SW 1271 (cell line): ENCODE data around the gene LOXHD1.

Source experiments
- DNase-seq, 2 experiments: peaks; one replicate each; lab custom pipeline; 2025; lab: John Stamatoyannopoulos, UW

The LOXHD1 gene

GRCh38 chr18:46672062-46672970, 15.3 kb upstream of the LOXHD1 start:
- no peak for DNase-seq

- no peak for DNase-seq
These were observed 11.7 kb upstream of the LOXHD1 start for GRCh38 chr18:46668694-46669093.

GRCh38 chr18:46668135-46668534, 11.1 kb upstream of the LOXHD1 start:
- DNase-seq, result no peak

- no peak for DNase-seq
These were observed 6.5 kb upstream of the LOXHD1 start for GRCh38 chr18:46663539-46663938.

GRCh38 chr18:46660957-46661749, 4.1 kb upstream of the LOXHD1 start:
- no peak for DNase-seq

GRCh38 chr18:46659484-46659883, 2.5 kb upstream of the LOXHD1 start:
- DNase-seq, result no peak

- no peak for DNase-seq
These were observed 500 bp downstream of the LOXHD1 start for GRCh38 chr18:46656326-46657114.

- DNase-seq, result no peak
These were observed 4.6 kb downstream of the LOXHD1 start for GRCh38 chr18:46652372-46652771.

- no peak for DNase-seq
These were observed 6.3 kb downstream of the LOXHD1 start for GRCh38 chr18:46650681-46651080.

GRCh38 chr18:46649071-46649862, 7.8 kb downstream of the LOXHD1 start:
- no peak for DNase-seq

- no peak for DNase-seq
These were observed 10.6 kb downstream of the LOXHD1 start for GRCh38 chr18:46646468-46646867.

GRCh38 chr18:46642561-46642960, 14.5 kb downstream of the LOXHD1 start:
- no peak for DNase-seq

GRCh38 chr18:46641917-46642316, 15.1 kb downstream of the LOXHD1 start:
- no peak for DNase-seq

- no peak for DNase-seq
These were observed 17.6 kb downstream of the LOXHD1 start for GRCh38 chr18:46639386-46639785.

GRCh38 chr18:46636040-46636630, 20.9 kb downstream of the LOXHD1 start:
- DNase-seq, result no peak

GRCh38 chr18:46632401-46633071, 24.5 kb downstream of the LOXHD1 start:
- no peak for DNase-seq

GRCh38 chr18:46630991-46631390, 26.0 kb downstream of the LOXHD1 start:
- DNase-seq, result no peak

- DNase-seq, result no peak
These were observed 26.9 kb downstream of the LOXHD1 start for GRCh38 chr18:46630160-46630559.

- DNase-seq, result no peak
These were observed 27.7 kb downstream of the LOXHD1 start for GRCh38 chr18:46629361-46629760.

GRCh38 chr18:46628206-46628605, 28.8 kb downstream of the LOXHD1 start:
- DNase-seq, result no peak
